Measurements from ENCODE around the gene DECR2.

DECR2 gene

DNA sequence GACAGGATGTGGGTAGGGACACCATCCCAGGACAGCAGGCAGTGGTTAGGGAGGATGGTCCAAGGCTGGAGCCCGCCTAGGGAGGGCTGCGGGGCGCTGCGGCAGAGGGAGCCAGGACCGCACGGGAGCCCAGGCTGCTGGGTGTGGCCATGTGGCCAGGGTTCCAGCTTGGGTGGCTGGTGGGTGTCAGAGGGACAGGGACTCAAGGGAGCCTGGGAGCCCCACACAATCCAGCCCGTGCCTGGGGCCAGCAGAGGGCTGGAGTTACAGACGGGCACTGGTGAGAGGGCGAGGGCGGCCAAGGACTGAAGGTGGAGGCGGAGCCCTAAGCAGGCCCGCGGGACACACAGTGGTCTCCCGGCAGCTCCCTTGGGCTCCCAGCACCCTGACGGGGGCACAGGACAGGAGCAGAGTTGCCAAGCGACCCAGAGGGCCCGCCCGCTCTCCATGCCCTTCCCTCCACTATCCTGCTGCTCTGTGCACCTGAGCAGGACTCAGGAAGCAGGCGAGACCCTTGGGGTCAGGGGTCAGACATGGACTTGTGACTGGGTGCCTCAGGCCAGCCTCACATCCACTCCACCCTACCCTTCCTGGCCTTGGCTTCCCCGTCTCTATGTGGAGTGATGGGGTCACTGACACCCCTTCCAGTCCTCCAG lies 38.4 kb upstream of the DECR2 start:
- no peak overlapping the region for H3K4me3 ChIP-seq (ENCODE audit: low read length)
- no peak for TF ChIP-seq CTCF (conservative IDR thresholded peaks at IDR 0.05; ENCODE audit: low read depth, low read length)
- DNase-seq (ENCODE audit: low read depth) = no peak

DNA sequence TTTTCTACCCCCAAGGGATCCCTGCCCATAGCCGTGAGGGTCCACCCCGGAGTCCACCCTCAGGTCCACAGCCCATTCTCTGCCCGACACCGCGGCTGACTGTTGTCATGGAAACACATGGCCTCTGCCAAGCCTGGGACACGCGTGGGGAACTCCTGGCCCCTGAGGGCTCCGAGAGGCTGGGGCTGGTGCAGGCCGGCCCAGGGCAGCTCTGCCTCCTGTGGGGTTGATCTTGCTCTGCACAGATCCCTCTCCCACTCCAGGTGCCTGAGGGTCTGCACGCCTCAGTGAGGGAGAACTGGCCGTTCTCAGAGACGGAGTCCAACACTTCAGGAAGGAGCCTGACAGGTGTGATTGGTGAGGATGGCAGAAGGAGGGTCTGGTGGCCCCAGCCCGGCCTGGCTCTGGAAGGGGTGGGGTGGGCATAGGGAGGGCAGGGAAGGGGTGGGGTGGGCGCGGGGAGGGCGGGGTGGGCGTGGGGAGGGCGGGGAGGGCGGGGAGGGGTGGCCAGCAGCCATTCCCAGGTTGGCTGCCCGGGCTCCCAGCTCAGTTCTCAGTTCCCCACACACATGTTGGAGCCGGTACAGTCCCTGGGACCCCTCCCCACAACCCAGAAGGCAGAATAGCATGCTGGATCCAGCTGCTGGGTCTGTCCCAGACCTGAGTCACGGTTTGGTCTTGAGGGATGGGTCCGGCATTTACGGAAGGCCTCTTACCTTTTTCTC lies 37.8 kb upstream of the DECR2 start:
- DNase-seq (ENCODE audit: low read depth) = no peak
- H3K4me3 ChIP-seq (ENCODE audit: low read length) = no peak overlapping the region
- TF ChIP-seq CTCF (conservative IDR thresholded peaks at IDR 0.05; ENCODE audit: low read depth, low read length) = no peak

GRCh38 chr16:364595-365491 lies 36.8 kb upstream of the DECR2 start:
- no peak overlapping the region for H3K4me3 ChIP-seq (ENCODE audit: low read length)
- TF ChIP-seq CTCF (conservative IDR thresholded peaks at IDR 0.05; ENCODE audit: low read depth, low read length) = no peak
- no peak for DNase-seq (ENCODE audit: low read depth)

- TF ChIP-seq CTCF (conservative IDR thresholded peaks at IDR 0.05; ENCODE audit: low read depth, low read length) = no peak
- H3K4me3 ChIP-seq (ENCODE audit: low read length) = no peak overlapping the region
- DNase-seq (ENCODE audit: low read depth) = no peak
Measured at GRCh38 chr16:366476-366875, 35.2 kb upstream of the DECR2 start.

- no peak overlapping the region for H3K4me3 ChIP-seq (ENCODE audit: low read length)
- DNase-seq (ENCODE audit: low read depth) = no peak
- no peak for TF ChIP-seq CTCF (conservative IDR thresholded peaks at IDR 0.05; ENCODE audit: low read depth, low read length)
Measured at GRCh38 chr16:367333-367903, 34.3 kb upstream of the DECR2 start.

DNA sequence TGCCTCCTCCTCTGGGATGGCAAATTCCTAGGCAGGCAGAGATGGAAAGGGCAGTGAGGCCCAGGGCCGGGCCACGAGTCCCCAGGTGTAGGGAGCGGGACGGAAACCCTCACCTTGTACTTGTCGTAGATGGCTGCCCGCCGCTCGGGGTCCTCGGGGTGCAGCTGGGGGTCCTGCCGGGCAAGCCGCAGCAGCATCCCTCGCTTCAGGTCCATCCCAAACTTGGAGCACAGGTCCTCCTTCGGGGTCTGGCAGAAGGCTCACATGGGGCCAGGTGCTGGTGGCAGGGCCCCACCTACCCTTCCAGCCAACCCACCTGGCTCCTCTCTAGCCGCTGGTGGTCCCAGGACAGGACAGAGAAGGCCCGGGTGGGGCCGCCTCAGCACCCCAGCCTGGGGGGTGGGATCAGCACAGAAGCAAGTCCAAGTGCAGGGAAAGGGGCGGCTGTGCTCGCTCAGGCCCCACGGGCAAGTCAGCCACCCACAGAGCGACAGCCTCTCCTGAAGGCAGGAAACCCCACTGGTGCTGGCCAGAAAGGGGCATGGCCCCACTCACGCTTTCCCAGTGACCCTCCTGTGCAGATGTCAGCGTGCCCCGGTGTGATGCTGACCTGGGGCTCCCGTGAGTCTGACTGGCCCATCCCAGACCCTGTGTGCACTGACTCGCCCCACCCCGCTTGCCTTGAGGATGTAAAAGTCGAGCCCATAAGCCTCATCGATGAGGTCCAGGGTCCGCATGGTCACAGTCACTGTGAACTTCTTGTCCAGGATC lies 33.1 kb upstream of the DECR2 start:
- H3K4me3 ChIP-seq (ENCODE audit: low read length) = no peak overlapping the region
- no peak for TF ChIP-seq CTCF (conservative IDR thresholded peaks at IDR 0.05; ENCODE audit: low read depth, low read length)

More for the DNA sequence above, 33.1 kb upstream of the DECR2 start:
- DNase-seq (ENCODE audit: low read depth) = no peak
